Gastrocnemius medialis (tissue), 4 donors: ENCODE results near the gene MAST4. TPM values are rescaled to one million over a fixed set of nuclear protein-coding genes. Genes with fewer than 3 reads are reported as not detected.

Experiments
- ATAC-seq, 2 donors: fragments of 150-250 bp; one replicate each; pipeline ENCODE4 v1.9.1; 2016
- DNase-seq, 2 donors: peaks; one replicate each; pipeline ENCODE4 v3.0.0-alpha.2; 2019
- H3K27ac ChIP-seq, 4 donors: fragments of 200-600 bp; sonication (generic); 1 replicate in 1 of 4; 2 replicates in 3 of 4; pipeline ENCODE4 v1.5.1; 2016 to 2018; ENCODE audit warnings: mild to moderate bottlenecking in 2 of 4, moderate library complexity in 1 of 4
- H3K27me3 ChIP-seq, 3 donors: fragments of 200-600 bp; sonication (generic) in 2 of 3; 1 replicate in 1 of 3; 2 replicates in 2 of 3; pipeline versions ENCODE4 v1.5.1 to v1.6.0; 2016 to 2019; ENCODE audit warnings: mild to moderate bottlenecking in 1 of 3, moderate library complexity in 1 of 3
- H3K36me3 ChIP-seq, 2 donors: fragments of 200-600 bp; sonication (generic) in 1 of 2; one replicate each; pipeline ENCODE4 v1.5.1; 2017 to 2018
- H3K4me1 ChIP-seq, 2 donors: fragments of 200-600 bp; sonication (generic) in 1 of 2; one replicate each; pipeline ENCODE4 v1.5.1; 2016 to 2017; ENCODE audit warnings: mild to moderate bottlenecking in 2 of 2
- H3K4me3 ChIP-seq, 4 donors: fragments of 200-600 bp; sonication (generic) in 3 of 4; 1 replicate in 1 of 4; 2 replicates in 3 of 4; pipeline ENCODE4 v1.5.1; 2016 to 2019; ENCODE audit warnings: mild to moderate bottlenecking in 2 of 4
- H3K9me3 ChIP-seq, 3 donors: fragments of 200-600 bp; sonication (generic) in 2 of 3; 1 replicate in 1 of 3; 2 replicates in 2 of 3; pipeline ENCODE4 v1.5.1; 2016 to 2019
- POLR2A ChIP-seq, 2 donors: fragments of 450-650 bp; IDR thresholded peaks; one replicate each; pipeline ENCODE4 v1.6.1; 2017; ENCODE audit warnings: antibody characterized with exemption in 2 of 2, mild to moderate bottlenecking in 2 of 2, moderate library complexity in 2 of 2
- in situ Hi-C, 4 donors: fragments of 200-750 bp; cut with MboI; loops; one replicate each; pipeline versions ENCODE4 v1.15.0 to v1.8.0; 2017; ENCODE audit warnings: low sequenced_read_pairs in 4 of 4
- intact Hi-C: fragments of 100-400 bp; cut with DNase I; formaldehyde crosslinking; loops from one replicate; pipeline ENCODE4 v1.15.1; 2023; ENCODE audit warnings: low total_unique reads
- total RNA-seq, 4 donors: library from RNA; depleted of rRNA; stranded (reverse); fragments of >200 nt; gene quantifications; one replicate each; pipeline versions ENCODE4 v1.1.0 to v1.2.3, GENCODE V29; 2016
- TF ChIP-seq, protein P1 (sequence below), 5 experiments: fragments of 450-650 bp in 3 of 5; fragments of 200-600 bp in 2 of 5; sonication (generic) in 2 of 5; IDR thresholded peaks in 4 of 5; conservative IDR thresholded peaks in 1 of 5; 1 replicate in 4 of 5; 2 replicates in 1 of 5; pipeline ENCODE4 v1.5.1; 2016 to 2019; ENCODE audit warnings: antibody characterized with exemption in 5 of 5, mild to moderate bottlenecking in 3 of 5, moderate library complexity in 3 of 5

MAST4 gene
- total RNA-seq, 4 donors from 2014 or later: 24.1 to 42.0 (median 38.5) TPM

DNA sequence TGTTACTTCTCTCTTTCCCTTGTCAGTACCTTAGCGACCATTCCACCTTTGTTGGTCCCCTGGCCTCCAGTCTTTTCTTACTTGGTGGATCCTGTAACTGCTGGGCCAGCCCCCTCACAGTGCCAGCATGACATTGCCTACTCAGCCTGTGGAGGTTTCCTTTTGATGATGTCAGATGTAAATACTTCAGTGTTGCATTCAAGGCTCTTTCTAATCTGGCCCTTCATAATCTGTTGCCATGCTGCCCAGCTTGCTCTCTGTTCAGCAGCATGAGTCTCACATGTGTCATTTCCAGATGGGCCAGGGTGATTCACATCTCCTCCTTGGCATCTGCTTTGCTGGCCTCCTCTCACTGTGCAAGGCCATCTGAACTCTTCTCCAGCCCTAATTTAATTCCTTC, 57.1 kb downstream of the MAST4 start:
- intact Hi-C loops: no loop called here
- in situ Hi-C loops: no loop called here
- ATAC-seq: no peak
- no peak for DNase-seq
- H3K36me3 ChIP-seq: no peaks in the 10 kb centered on the region
- H3K9me3 ChIP-seq: no peaks in the 10 kb centered on the region
- no peaks in the 10 kb centered on the region for H3K27me3 ChIP-seq
- H3K4me3 ChIP-seq: no peak overlapping the region
- H3K27ac ChIP-seq: no peak overlapping the region
- H3K4me1 ChIP-seq: no peaks in the 10 kb centered on the region
- TF ChIP-seq POLR2A (IDR thresholded peaks at IDR 0.05): no peak
- TF ChIP-seq, protein P1, sequence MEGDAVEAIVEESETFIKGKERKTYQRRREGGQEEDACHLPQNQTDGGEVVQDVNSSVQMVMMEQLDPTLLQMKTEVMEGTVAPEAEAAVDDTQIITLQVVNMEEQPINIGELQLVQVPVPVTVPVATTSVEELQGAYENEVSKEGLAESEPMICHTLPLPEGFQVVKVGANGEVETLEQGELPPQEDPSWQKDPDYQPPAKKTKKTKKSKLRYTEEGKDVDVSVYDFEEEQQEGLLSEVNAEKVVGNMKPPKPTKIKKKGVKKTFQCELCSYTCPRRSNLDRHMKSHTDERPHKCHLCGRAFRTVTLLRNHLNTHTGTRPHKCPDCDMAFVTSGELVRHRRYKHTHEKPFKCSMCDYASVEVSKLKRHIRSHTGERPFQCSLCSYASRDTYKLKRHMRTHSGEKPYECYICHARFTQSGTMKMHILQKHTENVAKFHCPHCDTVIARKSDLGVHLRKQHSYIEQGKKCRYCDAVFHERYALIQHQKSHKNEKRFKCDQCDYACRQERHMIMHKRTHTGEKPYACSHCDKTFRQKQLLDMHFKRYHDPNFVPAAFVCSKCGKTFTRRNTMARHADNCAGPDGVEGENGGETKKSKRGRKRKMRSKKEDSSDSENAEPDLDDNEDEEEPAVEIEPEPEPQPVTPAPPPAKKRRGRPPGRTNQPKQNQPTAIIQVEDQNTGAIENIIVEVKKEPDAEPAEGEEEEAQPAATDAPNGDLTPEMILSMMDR (IDR thresholded peaks at IDR 0.05 in 4 of 5, conservative IDR thresholded peaks at IDR 0.05 in 1 of 5): no peak

DNA sequence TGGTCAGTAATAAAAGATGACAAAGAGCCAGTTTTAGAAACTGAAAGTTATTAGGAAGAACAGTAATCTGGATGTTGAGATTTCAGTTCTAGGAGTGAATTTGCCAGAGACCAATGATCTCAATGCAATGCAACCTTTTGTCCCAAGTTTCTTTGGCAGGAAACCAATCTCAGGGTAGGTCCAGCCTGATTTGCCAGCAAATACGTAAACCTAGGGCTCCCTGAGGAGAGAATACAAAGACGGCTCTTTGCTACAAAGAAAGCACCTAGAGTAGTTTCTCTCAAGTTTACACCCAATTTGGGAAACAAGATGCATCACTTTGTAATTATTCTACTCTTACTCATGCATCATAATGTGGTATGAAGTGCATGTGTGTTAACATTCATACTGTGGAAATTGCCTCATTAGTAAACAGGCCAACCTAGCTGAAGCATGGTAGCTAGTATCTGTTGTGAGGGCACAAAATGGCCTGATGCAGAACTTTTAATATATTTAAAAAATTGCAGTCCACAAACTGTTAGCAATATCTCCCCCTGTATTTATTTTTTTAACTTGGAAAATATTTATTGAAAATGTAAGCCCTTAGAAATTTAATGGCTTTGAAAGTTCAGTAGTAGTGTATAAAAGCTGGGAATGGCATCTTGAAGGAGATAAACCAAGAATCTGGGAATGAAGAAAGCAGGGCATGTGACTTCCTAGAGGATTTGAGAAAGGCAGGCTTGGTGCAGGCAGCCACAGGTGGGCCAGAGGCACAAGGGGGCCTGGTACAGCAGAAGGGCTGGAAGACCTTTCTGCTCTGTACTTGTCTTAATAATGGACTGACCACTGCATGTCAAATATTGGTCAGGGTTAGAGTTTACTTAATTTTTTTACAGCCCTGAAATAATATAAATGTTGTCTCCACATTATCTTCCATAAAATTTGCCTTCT, 59.5 kb downstream of the MAST4 start:
- TF ChIP-seq, protein P1 (IDR thresholded peaks at IDR 0.05 in 4 of 5, conservative IDR thresholded peaks at IDR 0.05 in 1 of 5): no peak
- TF ChIP-seq POLR2A (IDR thresholded peaks at IDR 0.05): no peak
- ATAC-seq: peak in 1 of 2 donors; percentile 30
- Histone ChIP-seq H3K4me3 (no peak overlapping the region), H3K27me3 (no peaks in the 10 kb centered on the region), H3K9me3 (no peaks in the 10 kb centered on the region), H3K36me3 (no peaks in the 10 kb centered on the region), H3K4me1 (no peaks in the 10 kb centered on the region), H3K27ac (no peak overlapping the region)
- in situ Hi-C loops: no loop called here
- no peak for DNase-seq
- intact Hi-C loops: no loop called here

DNA sequence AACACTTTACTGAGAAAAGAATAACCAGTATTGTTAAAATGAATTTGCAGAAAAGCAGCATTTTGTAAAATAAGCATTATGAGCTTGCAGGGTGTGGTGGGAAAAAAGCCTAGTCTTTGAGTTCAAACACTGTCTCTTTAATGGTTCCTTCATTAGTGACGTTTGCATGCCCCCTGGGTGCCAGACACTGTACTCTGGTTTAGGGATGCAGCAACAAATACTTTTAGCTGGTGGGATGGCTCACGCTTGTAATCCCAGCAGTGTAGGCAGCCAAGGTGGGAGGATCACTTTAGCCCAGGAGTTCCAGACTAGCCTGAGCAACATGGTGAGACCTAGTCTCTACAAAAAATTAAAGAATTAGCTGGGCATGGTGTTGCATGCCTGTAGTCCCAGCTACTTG, 62.3 kb downstream of the MAST4 start:
- intact Hi-C loops (no loop called here), in situ Hi-C loops (no loop called here)
- Histone ChIP-seq H3K27me3 (no peaks in the 10 kb centered on the region), H3K36me3 (no peaks in the 10 kb centered on the region), H3K27ac (no peak overlapping the region), H3K4me1 (peaks cover 4 to 5% of the 10 kb centered on the region in 2 donors), H3K4me3 (no peak overlapping the region), H3K9me3 (no peaks in the 10 kb centered on the region)
- DNase-seq (no peak), ATAC-seq (no peak)
- TF ChIP-seq POLR2A (IDR thresholded peaks at IDR 0.05): no peak
- TF ChIP-seq, protein P1 (IDR thresholded peaks at IDR 0.05 in 4 of 5, conservative IDR thresholded peaks at IDR 0.05 in 1 of 5): no peak

DNA sequence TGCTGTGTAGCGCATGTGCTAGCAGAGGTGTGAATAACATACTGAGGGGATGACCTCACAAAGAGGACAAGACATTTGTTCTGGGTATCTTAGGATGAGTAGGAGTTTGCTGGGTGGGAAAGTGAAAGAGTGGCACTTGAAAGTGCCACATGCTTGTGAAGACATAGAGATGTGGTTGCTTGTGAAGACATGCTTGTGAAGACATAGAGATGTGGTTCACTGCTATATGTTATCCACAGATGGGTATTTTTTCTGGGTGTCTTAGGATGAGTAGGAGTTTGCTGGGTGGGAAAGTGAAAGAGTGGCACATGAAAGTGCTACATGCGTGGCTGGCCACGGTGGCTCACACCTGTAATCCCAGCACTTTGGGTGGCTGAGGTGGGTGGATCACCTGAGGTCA, 63.6 kb downstream of the MAST4 start:
- no peak overlapping the region for H3K4me3 ChIP-seq
- in situ Hi-C loops (no loop called here), intact Hi-C loops (no loop called here)
- peaks cover 4 to 5% of the 10 kb centered on the region in 2 donors for H3K4me1 ChIP-seq
- DNase-seq: no peak
- no peak overlapping the region for H3K27ac ChIP-seq
- no peaks in the 10 kb centered on the region for H3K27me3 ChIP-seq
- no peak for TF ChIP-seq POLR2A (IDR thresholded peaks at IDR 0.05)
- TF ChIP-seq, protein P1 (IDR thresholded peaks at IDR 0.05 in 4 of 5, conservative IDR thresholded peaks at IDR 0.05 in 1 of 5): no peak
- H3K9me3 ChIP-seq: no peaks in the 10 kb centered on the region
- no peak for ATAC-seq
- no peaks in the 10 kb centered on the region for H3K36me3 ChIP-seq
